ENCODE measurements around the gene IMMP2L.

GRCh38 chr7:110633313-110633712 lies 929.0 kb downstream of the IMMP2L start:
- TF ChIP-seq MXI1 (IDR thresholded peaks at IDR 0.05; ENCODE audit: borderline replicate concordance, low read depth, low read length) (no peak), BHLHE40 (IDR thresholded peaks at IDR 0.05; ENCODE audit: low read depth, low read length) (no peak), CTCF (conservative IDR thresholded peaks at IDR 0.05; ENCODE audit: low read depth, low read length) (no peak), POLR2A (IDR thresholded peaks at IDR 0.05; ENCODE audit: low read depth, low read length) (no peak), RFX5 (IDR thresholded peaks at IDR 0.05; ENCODE audit: low read depth, low read length) (no peak), CEBPB (IDR thresholded peaks at IDR 0.05; ENCODE audit: low read depth, low read length) (no peak)
- TF ChIP-seq, protein P1, sequence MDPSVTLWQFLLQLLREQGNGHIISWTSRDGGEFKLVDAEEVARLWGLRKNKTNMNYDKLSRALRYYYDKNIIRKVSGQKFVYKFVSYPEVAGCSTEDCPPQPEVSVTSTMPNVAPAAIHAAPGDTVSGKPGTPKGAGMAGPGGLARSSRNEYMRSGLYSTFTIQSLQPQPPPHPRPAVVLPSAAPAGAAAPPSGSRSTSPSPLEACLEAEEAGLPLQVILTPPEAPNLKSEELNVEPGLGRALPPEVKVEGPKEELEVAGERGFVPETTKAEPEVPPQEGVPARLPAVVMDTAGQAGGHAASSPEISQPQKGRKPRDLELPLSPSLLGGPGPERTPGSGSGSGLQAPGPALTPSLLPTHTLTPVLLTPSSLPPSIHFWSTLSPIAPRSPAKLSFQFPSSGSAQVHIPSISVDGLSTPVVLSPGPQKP (IDR thresholded peaks at IDR 0.05; ENCODE audit: borderline replicate concordance, low read depth, low read length): no peak
